RWPE2 (cell line): Measurements from ENCODE around the gene SEMA3E.

Experiments used
- ATAC-seq: fragments of 200-7000 bp; cut with Tn5 transposase; 3 replicates; pipeline ENCODE4 v1.9.1; 2021; ENCODE audit warnings: low read depth
- DNase-seq: peaks from one replicate; pipeline ENCODE4 v3.0.0-alpha.2; 2020; ENCODE audit warnings: low spot score
- H3K27ac ChIP-seq: fragments of 450-650 bp; 2 replicates; pipeline ENCODE4 v1.5.1; 2017; ENCODE audit warnings: mild to moderate bottlenecking; ENCODE audit not compliant: poor library complexity, severe bottlenecking
- H3K27me3 ChIP-seq: fragments of 250-450 bp; sonication (Bioruptor Pico); 2 replicates; pipeline ENCODE4 v1.5.1; 2021; ENCODE audit warnings: mild to moderate bottlenecking, moderate library complexity; ENCODE audit not compliant: insufficient read depth, poor library complexity, severe bottlenecking
- H3K36me3 ChIP-seq: fragments of 250-450 bp; sonication (Bioruptor Pico); 2 replicates; pipeline ENCODE4 v1.5.1; 2020; ENCODE audit warnings: low read depth, mild to moderate bottlenecking, moderate library complexity
- H3K4me1 ChIP-seq: fragments of 250-450 bp; sonication (Bioruptor Pico); 2 replicates; pipeline ENCODE4 v1.5.1; 2021; ENCODE audit warnings: mild to moderate bottlenecking, moderate library complexity; ENCODE audit not compliant: insufficient read depth, poor library complexity, severe bottlenecking
- H3K4me3 ChIP-seq: fragments of 250-450 bp; sonication (Bioruptor Pico); 2 replicates; pipeline ENCODE4 v1.5.1; 2021; ENCODE audit warnings: mild to moderate bottlenecking, moderate library complexity; ENCODE audit not compliant: severe bottlenecking
- H3K9me3 ChIP-seq: fragments of 250-450 bp; sonication (Bioruptor Pico); 2 replicates; pipeline ENCODE4 v1.5.1; 2021; ENCODE audit warnings: mild to moderate bottlenecking, moderate library complexity; ENCODE audit not compliant: severe bottlenecking
- CTCF ChIP-seq: fragments of 450-650 bp; IDR thresholded peaks from one replicate; pipeline ENCODE4 v1.5.1; 2017; ENCODE audit warnings: mild to moderate bottlenecking, moderate library complexity; ENCODE audit not compliant: poor library complexity, severe bottlenecking

SEMA3E gene

GRCh38 chr7:83643739-83644138 lies 5.2 kb downstream of the SEMA3E start:
- ATAC-seq (no peak), DNase-seq (no peak)
- H3K4me3 ChIP-seq = no peak overlapping the region
- no peaks in the 10 kb centered on the region for H3K4me1 ChIP-seq
- TF ChIP-seq CTCF = no peak
- H3K27ac ChIP-seq = no peak overlapping the region
- no peaks in the 10 kb centered on the region for H3K36me3 ChIP-seq
- no peaks in the 10 kb centered on the region for H3K27me3 ChIP-seq
- H3K9me3 ChIP-seq = no peaks in the 10 kb centered on the region

- H3K9me3 ChIP-seq = no peaks in the 10 kb centered on the region
- ATAC-seq (no peak), DNase-seq (no peak)
- H3K27me3 ChIP-seq = no peaks in the 10 kb centered on the region
- TF ChIP-seq CTCF = no peak
- no peaks in the 10 kb centered on the region for H3K36me3 ChIP-seq
- no peaks in the 10 kb centered on the region for H3K4me1 ChIP-seq
- H3K27ac ChIP-seq = no peak overlapping the region
- H3K4me3 ChIP-seq = no peak overlapping the region
Observed at GRCh38 chr7:83643012-83643411, 5.9 kb downstream of the SEMA3E start.

- no peak for TF ChIP-seq CTCF
- no peak overlapping the region for H3K4me3 ChIP-seq
- no peaks in the 10 kb centered on the region for H3K27me3 ChIP-seq
- H3K4me1 ChIP-seq = no peaks in the 10 kb centered on the region
- no peaks in the 10 kb centered on the region for H3K9me3 ChIP-seq
- H3K27ac ChIP-seq = no peak overlapping the region
- DNase-seq (no peak), ATAC-seq (no peak)
- H3K36me3 ChIP-seq = no peaks in the 10 kb centered on the region
Observed at GRCh38 chr7:83640731-83641537, 8.0 kb downstream of the SEMA3E start.

GRCh38 chr7:83640240-83640639 lies 8.7 kb downstream of the SEMA3E start:
- no peak overlapping the region for H3K4me3 ChIP-seq
- no peak for ATAC-seq
- DNase-seq = no peak
- H3K27ac ChIP-seq = no peak overlapping the region
- no peaks in the 10 kb centered on the region for H3K4me1 ChIP-seq
- H3K27me3 ChIP-seq = no peaks in the 10 kb centered on the region
- no peaks in the 10 kb centered on the region for H3K9me3 ChIP-seq
- no peaks in the 10 kb centered on the region for H3K36me3 ChIP-seq
- no peak for TF ChIP-seq CTCF

- no peaks in the 10 kb centered on the region for H3K4me1 ChIP-seq
- no peak for ATAC-seq
- no peaks in the 10 kb centered on the region for H3K36me3 ChIP-seq
- H3K9me3 ChIP-seq = no peaks in the 10 kb centered on the region
- H3K4me3 ChIP-seq = no peak overlapping the region
- no peak for TF ChIP-seq CTCF
- no peak overlapping the region for H3K27ac ChIP-seq
- no peak for DNase-seq
- H3K27me3 ChIP-seq = no peaks in the 10 kb centered on the region
Observed at GRCh38 chr7:83633516-83633915, 15.4 kb downstream of the SEMA3E start.
